Brain microvascular endothelial cell (primary cell): ENCODE data around the gene UTP11.

Experiments
- DNase-seq: peaks from one replicate; pipeline ENCODE4 v3.0.0-alpha.2; 2020
- H3K27ac ChIP-seq: fragments of 250-450 bp; sonication (Bioruptor Pico); 2 replicates; pipeline ENCODE4 v1.5.1; 2020; ENCODE audit warnings: mild to moderate bottlenecking, moderate library complexity
- H3K27me3 ChIP-seq: fragments of 250-450 bp; sonication (Bioruptor Pico); replicated peaks from 2 replicates; pipeline ENCODE4 v1.5.1; 2020; ENCODE audit warnings: mild to moderate bottlenecking
- H3K36me3 ChIP-seq: fragments of 250-450 bp; sonication (Bioruptor Pico); replicated peaks from 2 replicates; pipeline ENCODE4 v1.5.1; 2020; ENCODE audit warnings: mild to moderate bottlenecking
- H3K4me3 ChIP-seq: 2 replicates; pipeline ENCODE4 v1.5.1; 2011; ENCODE audit warnings: low read depth, mild to moderate bottlenecking, control low read depth, low read length, moderate library complexity
- CTCF ChIP-seq: IDR thresholded peaks from 2 replicates; pipeline ENCODE4 v1.5.1; 2011; ENCODE audit warnings: low read depth, mild to moderate bottlenecking, moderate library complexity, low read length, control low read depth, inconsistent platforms; ENCODE audit errors: missing control alignments
- in situ Hi-C: cut with HindIII; loops from 2 replicates; pipeline ENCODE4 v1.10.0; 2017; ENCODE audit warnings: low sequenced_read_pairs, low pct_ligation_motif_present

Gene UTP11

GRCh38 chr1:37995751-37996345 lies 16.7 kb upstream of the UTP11 start:
- no peak for TF ChIP-seq CTCF
- peak overlapping the region; percentile 76 for H3K27ac ChIP-seq
- peak; percentile 67 for DNase-seq
- peak overlapping the region; percentile 41 for H3K4me3 ChIP-seq
- in situ Hi-C loops = no loop called here
- no peaks in the 10 kb centered on the region for H3K27me3 ChIP-seq
- H3K36me3 ChIP-seq = peaks cover 43% of the 10 kb centered on the region

- in situ Hi-C loops = no loop called here
- H3K27me3 ChIP-seq = no peaks in the 10 kb centered on the region
- no peak for DNase-seq
- no peak for TF ChIP-seq CTCF
- H3K27ac ChIP-seq = peak overlapping the region; percentile 37
- no peak overlapping the region for H3K4me3 ChIP-seq
- H3K36me3 ChIP-seq = peaks cover 43% of the 10 kb centered on the region
These were observed 15.1 kb upstream of the UTP11 start for GRCh38 chr1:37997256-37998088.

GRCh38 chr1:37998089-37998808 lies 14.3 kb upstream of the UTP11 start:
- Histone ChIP-seq H3K36me3 (peaks cover 46% of the 10 kb centered on the region), H3K4me3 (no peak overlapping the region), H3K27me3 (no peaks in the 10 kb centered on the region), H3K27ac (peak overlapping the region; percentile 97)
- no peak for TF ChIP-seq CTCF
- no peak for DNase-seq
- in situ Hi-C loops = no loop called here

- in situ Hi-C loops = no loop called here
- H3K27me3 ChIP-seq = no peaks in the 10 kb centered on the region
- TF ChIP-seq CTCF = no peak
- peaks cover 46% of the 10 kb centered on the region for H3K36me3 ChIP-seq
- no peak overlapping the region for H3K4me3 ChIP-seq
- DNase-seq = no peak
- peak overlapping the region; percentile 97 for H3K27ac ChIP-seq
These were observed 13.6 kb upstream of the UTP11 start for GRCh38 chr1:37998913-37999429.

GRCh38 chr1:37999430-38000232 lies 12.9 kb upstream of the UTP11 start:
- Histone ChIP-seq H3K36me3 (peaks cover 45% of the 10 kb centered on the region), H3K4me3 (peak overlapping the region; percentile 32), H3K27me3 (no peaks in the 10 kb centered on the region), H3K27ac (peak overlapping the region; percentile 97)
- DNase-seq = peak; percentile 80
- in situ Hi-C loops = no loop called here
- no peak for TF ChIP-seq CTCF
